K562 (cell line): ENCODE data around the gene SLC44A2. TPM values are rescaled to one million over a fixed set of nuclear protein-coding genes. Genes with fewer than 3 reads are reported as not detected.
A peak's percentile ranks its signal among the peaks of the same experiment; 100 is the strongest.

ENCODE experiments used
- ATAC-seq: fragments of 200-7000 bp; cut with Tn5 transposase; 3 replicates; pipeline ENCODE4 v1.9.1; 2020; ENCODE audit warnings: moderate library complexity
- BruUV-seq: library from RNA; stranded (reverse); fragments of 400-500 nt; replicated peaks from 2 replicates; lab custom pipeline; 2021; lab: Mats Ljungman, UMichigan
- CTCF ChIA-PET: fragments of 300-600 bp; formaldehyde crosslinking; extraction: SDS; loops from one replicate; lab custom pipeline; 2021; ENCODE audit warnings: low intra/inter-chr PET ratio; lab: Yijun Ruan, JAX
- POLR2A ChIA-PET: fragments of 300-600, 350-650 bp; sonication (Branson Sonifier 250); formaldehyde crosslinking; extraction: SDS; loops from one replicate; lab custom pipeline; 2021; ENCODE audit warnings: antibody characterized with exemption, inconsistent platforms; lab: Yijun Ruan, JAX
- DNase-seq, 4 experiments: peaks; one replicate each; pipeline versions ENCODE4 v3.0.0 to v3.0.0-alpha.2; 2011 to 2018; ENCODE audit warnings: low spot score in 3 of 4, mixed read lengths in 3 of 4; ENCODE audit errors: extremely low read depth in 1 of 4
- FAIRE-seq: peaks from 2 replicates; lab custom pipeline; 2011; peaks lifted over from hg19 to GRCh38; lab: Jason Lieb, UNC
- H2AFZ ChIP-seq: 2 replicates; pipeline ENCODE4 v1.6.0; 2011; ENCODE audit warnings: low read depth, low read length, control low read depth, inconsistent platforms
- H3K27ac ChIP-seq: fragments of 200-600 bp; 3 replicates; pipeline ENCODE4 v1.8.0; 2011; ENCODE audit warnings: low read depth, mild to moderate bottlenecking, control low read depth, inconsistent platforms, low read length, moderate library complexity, mixed read lengths; ENCODE audit errors: extremely low read depth
- H3K27me3 ChIP-seq, 2 experiments: fragments of 300-600 bp in 1 of 2; 2 replicates in 1 of 2; 3 replicates in 1 of 2; pipeline versions ENCODE4 v1.6.0 to v1.8.0; 2011; ENCODE audit warnings: inconsistent platforms in 2 of 2, low read length in 2 of 2, mild to moderate bottlenecking in 1 of 2, mixed read lengths in 1 of 2, moderate library complexity in 1 of 2; ENCODE audit not compliant: control insufficient read depth in 2 of 2, insufficient read depth in 2 of 2
- H3K36me3 ChIP-seq: fragments of 300-600 bp; 3 replicates; pipeline ENCODE4 v1.8.0; 2011; ENCODE audit warnings: mild to moderate bottlenecking, low read length, inconsistent platforms; ENCODE audit not compliant: control insufficient read depth, insufficient read depth
- H3K4me1 ChIP-seq, 2 experiments: fragments of 200-600 bp in 1 of 2; replicated peaks in 1 of 2; 2 replicates in 1 of 2; 3 replicates in 1 of 2; pipeline versions ENCODE4 v1.5.1 to v1.8.0; 2011; ENCODE audit warnings: inconsistent platforms in 2 of 2, low read length in 2 of 2, mild to moderate bottlenecking in 1 of 2, mixed read lengths in 1 of 2, moderate library complexity in 1 of 2; ENCODE audit not compliant: control insufficient read depth in 2 of 2, insufficient read depth in 2 of 2
- H3K4me2 ChIP-seq: 2 replicates; pipeline ENCODE4 v1.6.1; 2011; ENCODE audit warnings: low read length, control low read depth, inconsistent platforms, mixed read lengths; ENCODE audit not compliant: insufficient read depth
- H3K4me3 ChIP-seq: fragments of 200-600 bp; sonication (generic), shearing (Covaris generic); 2 replicates; pipeline ENCODE4 v1.5.1; 2016; ENCODE audit warnings: control low read depth, inconsistent platforms
- H3K79me2 ChIP-seq: fragments of 200-600 bp; 3 replicates; pipeline ENCODE4 v1.8.0; 2011; ENCODE audit warnings: low read length, inconsistent platforms; ENCODE audit not compliant: control insufficient read depth, insufficient read depth
- H3K9ac ChIP-seq, 2 experiments: 2 replicates each; pipeline versions ENCODE4 v1.6.0 to v1.6.1; 2011; ENCODE audit warnings: low read depth in 2 of 2, low read length in 2 of 2, control low read depth in 1 of 2, inconsistent platforms in 1 of 2, mild to moderate bottlenecking in 1 of 2, mixed read lengths in 1 of 2; ENCODE audit not compliant: insufficient read depth in 1 of 2
- H3K9me1 ChIP-seq: one replicate; pipeline ENCODE4 v1.6.0; 2011; ENCODE audit warnings: inconsistent platforms, mild to moderate bottlenecking, low read length, moderate library complexity; ENCODE audit not compliant: control insufficient read depth, insufficient read depth
- H3K9me3 ChIP-seq: replicated peaks from 2 replicates; pipeline ENCODE4 v1.5.1; 2011; ENCODE audit warnings: low read depth, low read length, inconsistent platforms; ENCODE audit not compliant: control insufficient read depth, insufficient read depth
- H4K20me1 ChIP-seq: replicated peaks from 2 replicates; pipeline ENCODE4 v1.6.1; 2011; ENCODE audit warnings: low read length, inconsistent platforms, mixed read lengths; ENCODE audit not compliant: control insufficient read depth, insufficient read depth
- KDM5B ChIP-seq: fragments of 200-600 bp; sonication (generic); IDR thresholded peaks from 2 replicates; pipeline ENCODE4 v1.6.1; 2012; ENCODE audit warnings: low read depth, mild to moderate bottlenecking, moderate library complexity, low read length, control low read depth, inconsistent platforms; ENCODE audit not compliant: insufficient replicate concordance
- POLR2G ChIP-seq: fragments of 200-400 bp; formaldehyde crosslinking; IDR thresholded peaks from 2 replicates; pipeline ENCODE4 v1.6.1; 2017; ENCODE audit warnings: low read depth, mild to moderate bottlenecking, antibody characterized with exemption, low read length, moderate library complexity
- RBFOX2 ChIP-seq: fragments of 200-400 bp; formaldehyde crosslinking; IDR thresholded peaks from 2 replicates; pipeline ENCODE4 v1.6.1; 2017; ENCODE audit warnings: low read depth, mild to moderate bottlenecking, low read length, moderate library complexity
- ZNF57 ChIP-seq: fragments of 450-650 bp; formaldehyde crosslinking; IDR thresholded peaks from 2 replicates; pipeline ENCODE4 v1.4.0; 2020; ENCODE audit warnings: mild to moderate bottlenecking, moderate library complexity
- WGBS: fragments of 100-300 bp; shearing (Covaris generic); methylation state at CpG from one replicate; pipeline ENCODE4 v1.1.6; 2016; ENCODE audit warnings: low coverage, mixed read lengths; ENCODE audit not compliant: insufficient coverage; ENCODE audit errors: missing lambda C conversion rate; 5-methylcytosine and 5-hydroxymethylcytosine counted together
- in situ Hi-C: fragments of 300-500 bp; cut with MboI; formaldehyde crosslinking; loops from 4 replicates; pipeline ENCODE4 v1.15.0; 2018; ENCODE audit warnings: inconsistent platforms, mixed read lengths
- intact Hi-C: fragments of 100-400 bp; cut with micrococcal nuclease; formaldehyde crosslinking; loops from 2 replicates; pipeline ENCODE4 v1.14.2; 2022
- polyA plus RNA-seq, 8 experiments: library from polyadenylated mRNA; depleted of rRNA in 4 of 8; stranded (reverse) in 5 of 8; unstranded in 3 of 8; fragments of >200 nt; fragmentation: Nextera tagmentation in 2 of 8; fragmentation: Illumina TruSeq in 1 of 8; extraction: Ambion mirVana in 2 of 8; extraction: Trizol in 1 of 8; gene quantifications; 2 replicates each; pipeline versions ENCODE4 v1.2.1 to v1.2.3, GENCODE V29; 2011 to 2014; ENCODE audit warnings: inconsistent platforms in 1 of 8, missing spikeins in 1 of 8
- total RNA-seq, 7 experiments: library from RNA; depleted of rRNA in 6 of 7; stranded (reverse); fragments of >200 nt in 6 of 7; fragmentation: Illumina TruSeq in 2 of 7; extraction: Trizol in 2 of 7; gene quantifications; 2 replicates each; pipeline versions ENCODE4 v1.2.1 to v1.2.3, GENCODE V29; 2011 to 2021; ENCODE audit warnings: low replicate concordance in 1 of 7

SLC44A2 gene
- total and polyA plus RNA-seq, 9 of the 15 experiments (the other 6 are each of a cell fraction or from before 2014, with no cell fraction given), result 1.1 to 34.2 (median 8.1) TPM

DNA sequence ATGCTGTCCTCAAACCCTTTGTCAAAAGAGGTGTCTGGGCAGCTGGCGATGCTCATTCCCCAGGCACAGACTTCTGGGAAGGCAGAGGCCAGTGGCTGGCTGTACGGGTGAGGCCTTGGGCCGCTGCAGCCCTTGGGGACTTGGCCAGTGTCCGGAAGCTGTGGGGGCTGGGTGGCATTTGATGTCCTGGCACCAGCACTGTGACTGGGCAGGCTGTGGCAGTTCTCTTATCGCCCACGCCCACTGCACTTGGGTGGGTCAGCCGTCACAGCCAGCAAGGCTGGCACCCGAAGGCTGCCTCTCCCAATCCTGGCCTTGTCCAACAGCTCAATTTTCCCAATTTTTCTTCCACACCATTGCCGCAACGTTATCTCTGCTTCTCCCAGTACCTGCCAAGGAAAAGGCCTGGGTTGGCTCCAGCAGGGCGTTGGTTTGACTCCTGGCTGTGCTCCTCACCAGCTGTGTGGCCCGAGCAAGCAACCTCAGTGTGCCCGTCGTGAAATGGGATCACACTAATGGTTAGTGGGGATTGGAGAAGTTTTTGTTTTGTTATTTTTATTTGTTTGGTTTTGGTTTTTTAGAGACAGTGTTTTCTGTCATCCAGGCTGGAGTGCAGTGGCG is 12.7 kb upstream of the SLC44A2 start:
- DNase-seq, result no peak
- H3K4me2 ChIP-seq, result no peak overlapping the region
- no peak overlapping the region for H3K27ac ChIP-seq
- ATAC-seq, result no peak
- H3K27me3 ChIP-seq, result no peaks in the 10 kb centered on the region
- H3K9ac ChIP-seq, result peak overlapping the region in 1 of 2 experiments; percentile 68; a peak in 2 of 4 replicates
- peaks cover 14 to 28% of the 10 kb centered on the region in 2 experiments for H3K4me1 ChIP-seq
- no peak for TF ChIP-seq KDM5B
- TF ChIP-seq POLR2G, result 0 out of 2 replicates have a peak, but pooled peaks have one; percentile 30
- TF ChIP-seq RBFOX2, result 0 out of 2 replicates have a peak, but pooled peaks have one; percentile 13
- TF ChIP-seq ZNF57, result no peak
- H3K4me3 ChIP-seq, result no peak overlapping the region
- no peaks in the 10 kb centered on the region for H3K9me3 ChIP-seq
- WGBS, result 79% methylated on average over 15 of the region's 15 CpGs
- CTCF ChIA-PET, result no interaction called here
- no peak for FAIRE-seq
- POLR2A ChIA-PET, result interaction anchor here (0.6 to 2.2 kb wide), 4 partner anchors 11 to 50 kb away, joined by 3 to 7 read pairs (median 5); no protein-coding TSS in a partner anchor
- intact Hi-C loops, result no loop called here
- BruUV-seq, result no TSS peak
- H3K36me3 ChIP-seq, result no peaks in the 10 kb centered on the region
- in situ Hi-C loops, result no loop called here
- peaks cover 9% of the 10 kb centered on the region; the same call in 2 of the 3 replicates for H3K79me2 ChIP-seq
- H3K9me1 ChIP-seq, result no peaks in the 10 kb centered on the region
- H4K20me1 ChIP-seq, result no peaks in the 10 kb centered on the region
- no peak overlapping the region for H2AFZ ChIP-seq
